Keratinocyte (primary cell): ENCODE results near the gene HNRNPL. TPM values are rescaled to one million over a fixed set of nuclear protein-coding genes. Genes with fewer than 3 reads are reported as not detected.
"Not testable (repeated sequence)": the region's sequence is repeated elsewhere in the genome, so short reads cannot be mapped to it uniquely, and the experiment has no call there.

Experiments
- DNase-seq: peaks from one replicate; pipeline ENCODE4 v3.0.0-alpha.2; 2011; ENCODE audit warnings: low read depth, missing footprints, low spot score
- FAIRE-seq: peaks from 2 replicates; lab custom pipeline; 2011; peaks lifted over from hg19 to GRCh38; lab: Jason Lieb, UNC
- H2AFZ ChIP-seq: 2 replicates; pipeline ENCODE4 v1.6.0; 2012; ENCODE audit warnings: low read length, control low read depth, inconsistent platforms; ENCODE audit not compliant: control insufficient read depth
- H3K27ac ChIP-seq: 2 replicates; pipeline ENCODE4 v1.5.1; 2011; ENCODE audit warnings: low read length; ENCODE audit not compliant: control insufficient read depth, insufficient read depth
- H3K27me3 ChIP-seq: 3 replicates; pipeline ENCODE4 v1.6.0; 2011; ENCODE audit warnings: low read length; ENCODE audit not compliant: control insufficient read depth, insufficient read depth; ENCODE audit errors: extremely low read depth
- H3K36me3 ChIP-seq, 2 experiments: 2 replicates in 1 of 2; 3 replicates in 1 of 2; pipeline ENCODE4 v1.5.1; 2011; ENCODE audit warnings: low read length in 2 of 2, mild to moderate bottlenecking in 1 of 2; ENCODE audit not compliant: control insufficient read depth in 2 of 2, insufficient read depth in 2 of 2; ENCODE audit errors: extremely low read depth in 1 of 2
- H3K4me1 ChIP-seq: 3 replicates; pipeline ENCODE4 v1.5.1; 2011; ENCODE audit warnings: low read length; ENCODE audit not compliant: control insufficient read depth, insufficient read depth; ENCODE audit errors: extremely low read depth
- H3K4me2 ChIP-seq: 3 replicates; pipeline ENCODE4 v1.6.0; 2011; ENCODE audit warnings: low read depth, low read length; ENCODE audit not compliant: control insufficient read depth, insufficient read depth; ENCODE audit errors: extremely low read depth
- H3K4me3 ChIP-seq, 3 experiments: fragments of 200-600 bp in 1 of 3; sonication (generic) in 1 of 3; 2 replicates in 2 of 3; 3 replicates in 1 of 3; pipeline ENCODE4 v1.5.1; 2011 to 2016; ENCODE audit warnings: low read length in 3 of 3, mild to moderate bottlenecking in 3 of 3, control low read depth in 2 of 3, inconsistent platforms in 1 of 3, low read depth in 1 of 3, mixed read lengths in 1 of 3, mixed run types in 1 of 3, moderate library complexity in 1 of 3; ENCODE audit not compliant: control insufficient read depth in 2 of 3, insufficient read depth in 2 of 3; ENCODE audit errors: extremely low read depth in 1 of 3
- H3K79me2 ChIP-seq: 2 replicates; pipeline ENCODE4 v1.6.0; 2012; ENCODE audit warnings: low read length; ENCODE audit not compliant: control insufficient read depth, insufficient read depth
- H3K9ac ChIP-seq: 3 replicates; pipeline ENCODE4 v1.6.0; 2011; ENCODE audit warnings: low read length; ENCODE audit not compliant: control insufficient read depth, insufficient read depth; ENCODE audit errors: extremely low read depth
- H3K9me1 ChIP-seq: 3 replicates; pipeline ENCODE4 v1.6.0; 2011; ENCODE audit warnings: low read length; ENCODE audit not compliant: control insufficient read depth, insufficient read depth; ENCODE audit errors: extremely low read depth
- H3K9me3 ChIP-seq: 2 replicates; pipeline ENCODE4 v1.5.1; 2012; ENCODE audit warnings: low read depth, low read length; ENCODE audit not compliant: control insufficient read depth
- H4K20me1 ChIP-seq: 3 replicates; pipeline ENCODE4 v1.6.0; 2011; ENCODE audit warnings: low read length; ENCODE audit not compliant: control insufficient read depth, insufficient read depth; ENCODE audit errors: extremely low read depth
- CTCF ChIP-seq, 3 experiments: IDR thresholded peaks in 1 of 3; conservative IDR thresholded peaks in 1 of 3; optimal IDR thresholded peaks in 1 of 3; 2 replicates in 2 of 3; 3 replicates in 1 of 3; pipeline versions ENCODE3 to v1.5.1; 2011; ENCODE audit warnings: low read length in 3 of 3, mild to moderate bottlenecking in 3 of 3, moderate library complexity in 2 of 3, control low read depth in 1 of 3, inconsistent platforms in 1 of 3; ENCODE audit not compliant: insufficient read depth in 2 of 3; ENCODE audit errors: extremely low read depth in 1 of 3
- EZH2 ChIP-seq: IDR thresholded peaks from one replicate; pipeline ENCODE4 v1.6.1; 2012; ENCODE audit warnings: inconsistent platforms, mild to moderate bottlenecking, low read length, moderate library complexity
- dilution Hi-C: fragments of 300-500 bp; cut with MboI; formaldehyde crosslinking; loops from one replicate; pipeline ENCODE4 v1.7.0; 2020; ENCODE audit warnings: low sequenced_read_pairs; ENCODE audit not compliant: extremely low pct_ligation_motif_present
- polyA plus RNA-seq, 5 experiments: library from polyadenylated mRNA; depleted of rRNA in 3 of 5; stranded (reverse) in 3 of 5; stranded (forward) in 1 of 5; unstranded in 1 of 5; fragments of >200 nt; gene quantifications; 1 replicate in 1 of 5; 2 replicates in 3 of 5; 3 replicates in 1 of 5; pipeline versions ENCODE4 v1.2.1 to v1.2.3, GENCODE V29; 2011 to 2012; ENCODE audit warnings: missing spikeins in 2 of 5, low read depth in 1 of 5, low replicate concordance in 1 of 5

Gene HNRNPL
- polyA plus RNA-seq, 1 donor (not counting 4 experiments of a cell fraction or from before 2014, with no cell fraction given): 308 TPM

- dilution Hi-C loops: no loop called here
- FAIRE-seq: no peak
Measured at GRCh38 chr19:38861368-38861767, 11.6 kb upstream of the HNRNPL start.

GRCh38 chr19:38859631-38860204 is 9.9 kb upstream of the HNRNPL start:
- H3K79me2 ChIP-seq, H3K4me1 ChIP-seq, H3K9ac ChIP-seq, H3K4me2 ChIP-seq, H3K4me3 ChIP-seq, DNase-seq, H4K20me1 ChIP-seq, H2AFZ ChIP-seq, H3K9me1 ChIP-seq, H3K27me3 ChIP-seq, H3K36me3 ChIP-seq, dilution Hi-C loops, H3K27ac ChIP-seq, H3K9me3 ChIP-seq, FAIRE-seq: not testable (repeated sequence)

More at GRCh38 chr19:38861368-38861767, 11.6 kb upstream of the HNRNPL start:
- H2AFZ ChIP-seq: no peak overlapping the region
- TF ChIP-seq EZH2 (no peak), CTCF (optimal IDR thresholded peaks at IDR 0.05 in 1 of 3, IDR thresholded peaks at IDR 0.05 in 1 of 3, conservative IDR thresholded peaks at IDR 0.05 in 1 of 3; ENCODE audit: extremely low read depth in 1 of 3, insufficient read depth in 2 of 3, low read length in 3 of 3) (no peak)
- H3K36me3 ChIP-seq: no peaks in the 10 kb centered on the region
- H3K4me1 ChIP-seq: peaks cover 3% of the 10 kb centered on the region
- no peaks in the 10 kb centered on the region for H4K20me1 ChIP-seq
- DNase-seq: no peak
- no peaks in the 10 kb centered on the region for H3K9me1 ChIP-seq
- H3K27me3 ChIP-seq: no peaks in the 10 kb centered on the region
- H3K4me2 ChIP-seq: no peak overlapping the region
- no peak overlapping the region for H3K4me3 ChIP-seq
- H3K9ac ChIP-seq: no peak overlapping the region
- no peak overlapping the region for H3K27ac ChIP-seq
- H3K79me2 ChIP-seq: no peaks in the 10 kb centered on the region
- no peaks in the 10 kb centered on the region for H3K9me3 ChIP-seq

- no peak for DNase-seq
- no peaks in the 10 kb centered on the region for H3K79me2 ChIP-seq
- H2AFZ ChIP-seq: no peak overlapping the region
- H3K27me3 ChIP-seq: no peaks in the 10 kb centered on the region
- dilution Hi-C loops: no loop called here
- no peak for FAIRE-seq
- no peak overlapping the region for H3K4me2 ChIP-seq
- H3K9me1 ChIP-seq: no peaks in the 10 kb centered on the region
- no peaks in the 10 kb centered on the region for H3K36me3 ChIP-seq
- H3K9me3 ChIP-seq: no peaks in the 10 kb centered on the region
- H4K20me1 ChIP-seq: no peaks in the 10 kb centered on the region
- peaks cover 8% of the 10 kb centered on the region for H3K4me1 ChIP-seq
- no peak overlapping the region for H3K9ac ChIP-seq
- no peak overlapping the region for H3K4me3 ChIP-seq
- TF ChIP-seq CTCF (optimal IDR thresholded peaks at IDR 0.05 in 1 of 3, IDR thresholded peaks at IDR 0.05 in 1 of 3, conservative IDR thresholded peaks at IDR 0.05 in 1 of 3; ENCODE audit: extremely low read depth in 1 of 3, insufficient read depth in 2 of 3, low read length in 3 of 3) (no peak), EZH2 (no peak)
- no peak overlapping the region for H3K27ac ChIP-seq
Measured at GRCh38 chr19:38856813-38857212, 7.0 kb upstream of the HNRNPL start.

- H3K79me2 ChIP-seq, H3K9me3 ChIP-seq, H3K9me1 ChIP-seq, H3K27ac ChIP-seq, H4K20me1 ChIP-seq, H3K4me3 ChIP-seq, dilution Hi-C loops, H3K27me3 ChIP-seq, FAIRE-seq, H3K9ac ChIP-seq, H2AFZ ChIP-seq, H3K4me2 ChIP-seq, DNase-seq, H3K36me3 ChIP-seq: not testable (repeated sequence)
- peaks cover 17% of the 10 kb centered on the region for H3K4me1 ChIP-seq
Measured at GRCh38 chr19:38855751-38856150, 6.0 kb upstream of the HNRNPL start.
